Panc1 (cell line): ENCODE results near the gene TYRO3.

ENCODE experiments used
- REST ChIP-seq, 2 experiments: IDR thresholded peaks; 2 replicates each; pipeline ENCODE4 v1.6.1; 2011 to 2012; ENCODE audit warnings: low read depth in 2 of 2, control low read depth in 1 of 2, low read length in 1 of 2, mild to moderate bottlenecking in 1 of 2, moderate library complexity in 1 of 2; ENCODE audit not compliant: insufficient read depth in 1 of 2
- TF ChIP-seq, protein P1 (sequence below): fragments of 450-650 bp; IDR thresholded peaks from 2 replicates; pipeline ENCODE4 v1.5.1; 2017; ENCODE audit warnings: mild to moderate bottlenecking

DNA sequence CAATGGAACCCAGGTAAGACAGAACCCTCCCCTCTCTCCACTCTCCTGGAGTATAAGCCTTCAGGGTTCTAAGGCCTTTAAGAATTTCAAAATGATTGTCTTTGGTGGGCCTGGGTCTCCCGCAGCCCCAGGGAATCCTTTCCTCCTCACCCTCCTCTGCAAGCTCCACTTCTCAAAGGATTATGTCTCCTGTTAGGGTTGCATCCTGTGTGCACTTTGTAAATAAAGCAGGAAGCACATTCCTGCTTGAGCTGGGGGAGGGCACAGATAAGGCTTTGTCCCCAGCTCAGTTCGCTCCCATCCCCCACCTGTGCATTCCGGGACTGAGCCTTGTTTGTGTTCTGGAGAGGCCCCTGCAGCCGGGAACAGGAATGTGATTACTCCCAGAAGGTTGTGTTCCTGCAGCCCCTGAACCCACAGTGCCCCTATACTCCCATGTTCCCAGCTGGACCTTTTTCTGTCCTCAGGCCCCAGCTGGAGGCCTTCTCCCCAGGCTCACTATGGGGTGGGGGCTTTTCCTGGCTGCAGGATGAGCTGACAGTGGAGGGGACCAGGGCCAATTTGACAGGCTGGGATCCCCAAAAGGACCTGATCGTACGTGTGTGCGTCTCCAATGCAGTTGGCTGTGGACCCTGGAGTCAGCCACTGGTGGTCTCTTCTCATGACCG, 9.5 kb downstream of the TYRO3 start:
- TF ChIP-seq, protein P1, sequence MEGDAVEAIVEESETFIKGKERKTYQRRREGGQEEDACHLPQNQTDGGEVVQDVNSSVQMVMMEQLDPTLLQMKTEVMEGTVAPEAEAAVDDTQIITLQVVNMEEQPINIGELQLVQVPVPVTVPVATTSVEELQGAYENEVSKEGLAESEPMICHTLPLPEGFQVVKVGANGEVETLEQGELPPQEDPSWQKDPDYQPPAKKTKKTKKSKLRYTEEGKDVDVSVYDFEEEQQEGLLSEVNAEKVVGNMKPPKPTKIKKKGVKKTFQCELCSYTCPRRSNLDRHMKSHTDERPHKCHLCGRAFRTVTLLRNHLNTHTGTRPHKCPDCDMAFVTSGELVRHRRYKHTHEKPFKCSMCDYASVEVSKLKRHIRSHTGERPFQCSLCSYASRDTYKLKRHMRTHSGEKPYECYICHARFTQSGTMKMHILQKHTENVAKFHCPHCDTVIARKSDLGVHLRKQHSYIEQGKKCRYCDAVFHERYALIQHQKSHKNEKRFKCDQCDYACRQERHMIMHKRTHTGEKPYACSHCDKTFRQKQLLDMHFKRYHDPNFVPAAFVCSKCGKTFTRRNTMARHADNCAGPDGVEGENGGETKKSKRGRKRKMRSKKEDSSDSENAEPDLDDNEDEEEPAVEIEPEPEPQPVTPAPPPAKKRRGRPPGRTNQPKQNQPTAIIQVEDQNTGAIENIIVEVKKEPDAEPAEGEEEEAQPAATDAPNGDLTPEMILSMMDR = no peak
- no peak for TF ChIP-seq REST (IDR thresholded peaks at IDR 0.05; ENCODE audit: insufficient read depth in 1 of 2, low read depth in 2 of 2, low read length in 1 of 2)
